Measurements from ENCODE around the gene SMARCB1. TPM values are rescaled to one million over a fixed set of nuclear protein-coding genes. Genes with fewer than 3 reads are reported as not detected.

Gene SMARCB1
- total and polyA plus RNA-seq, 3 experiments from 2014 or later: 40.4 to 120 (median 113) TPM

GRCh38 chr22:23844739-23845202, 58.0 kb downstream of the SMARCB1 start:
- peak in 1 of 5 donors; percentile 16 for DNase-seq
- Mint-ChIP-seq H3K27me3 (no peaks in the 10 kb centered on the region), H3K9me3 (no peaks in the 10 kb centered on the region), H3K4me3 (no peak overlapping the region), H3K4me1 (peaks cover 1 to 9% (median 2%) of the 10 kb centered on the region in 3 donors), H3K27ac (peak overlapping the region in 1 of 8 donors; percentile 81), H3K36me3 (no peaks in the 10 kb centered on the region)
- ChIA-PET CTCF (interaction anchor here (1.7 to 3.9 kb wide), 2 partner anchors 12 to 217 kb away, joined by 8 to 16 read pairs; partner anchors contain the start of gene SLC2A11), POLR2A (interaction anchor here (1.0 kb wide), 1 partner anchor 13 kb away, joined by 4 read pairs; the partner anchor contains the start of gene SLC2A11)
- Histone ChIP-seq H3K9me3 (ENCODE audit: low read length) (no peaks in the 10 kb centered on the region), H3K27ac (ENCODE audit: low read depth, low read length) (no peak overlapping the region), H3K4me3 (ENCODE audit: low read length) (no peak overlapping the region), H3K4me1 (ENCODE audit: insufficient read depth, low read length) (peaks cover 2% of the 10 kb centered on the region), H3K27me3 (ENCODE audit: insufficient read depth, low read length, poor library complexity, severe bottlenecking) (no peaks in the 10 kb centered on the region), H3K36me3 (ENCODE audit: insufficient read depth, low read length) (no peaks in the 10 kb centered on the region)

GRCh38 chr22:23845265-23846080, 58.7 kb downstream of the SMARCB1 start:
- POLR2A ChIA-PET: no interaction called here
- H3K4me1 ChIP-seq (ENCODE audit: insufficient read depth, low read length): no peaks in the 10 kb centered on the region
- Mint-ChIP-seq H3K4me1 (peaks cover 0 to 6% (median 0%) of the 10 kb centered on the region in 3 donors), H3K27ac (peak overlapping the region in 2 of 8 donors; percentile 23 to 46), H3K27me3 (no peaks in the 10 kb centered on the region), H3K36me3 (no peaks in the 10 kb centered on the region), H3K4me3 (no peak overlapping the region), H3K9me3 (no peaks in the 10 kb centered on the region)
- no peak overlapping the region for H3K4me3 ChIP-seq (ENCODE audit: low read length)
- peak in 1 of 5 donors; percentile 39 for DNase-seq
- H3K9me3 ChIP-seq (ENCODE audit: low read length): no peaks in the 10 kb centered on the region
- no peak overlapping the region for H3K27ac ChIP-seq (ENCODE audit: low read depth, low read length)
- CTCF ChIA-PET: interaction anchor here (1.6 to 3.9 kb wide), 3 partner anchors 12 to 218 kb away, joined by 8 to 16 read pairs (median 8); partner anchors contain the start of genes CHCHD10 and SLC2A11
- no peaks in the 10 kb centered on the region for H3K27me3 ChIP-seq (ENCODE audit: insufficient read depth, low read length, poor library complexity, severe bottlenecking)
- no peaks in the 10 kb centered on the region for H3K36me3 ChIP-seq (ENCODE audit: insufficient read depth, low read length)

DNA sequence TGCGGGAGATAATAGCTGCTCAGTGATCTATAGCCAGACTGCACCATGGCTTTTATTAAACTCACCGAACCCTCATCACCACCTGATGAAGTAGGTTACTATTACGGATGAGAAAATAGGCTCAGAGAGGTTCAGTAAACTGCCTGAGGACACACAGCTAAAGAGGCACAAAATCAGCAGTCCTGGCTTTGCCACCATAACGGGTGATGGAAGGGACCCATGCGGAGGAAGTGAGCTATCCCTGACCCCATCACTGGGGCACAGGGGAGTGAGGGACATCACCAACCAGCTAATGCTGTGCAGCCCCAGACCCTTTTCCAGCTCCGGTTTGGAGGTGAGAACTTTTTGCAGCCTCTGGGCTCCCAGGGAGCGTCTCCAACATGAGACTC, 59.3 kb downstream of the SMARCB1 start:
- no peaks in the 10 kb centered on the region for H3K27me3 ChIP-seq (ENCODE audit: insufficient read depth, low read length, poor library complexity, severe bottlenecking)
- H3K9me3 Mint-ChIP-seq: no peaks in the 10 kb centered on the region
- H3K4me1 Mint-ChIP-seq: peaks cover 0 to 6% (median 0%) of the 10 kb centered on the region in 3 donors
- H3K27ac ChIP-seq (ENCODE audit: low read depth, low read length): no peak overlapping the region
- H3K36me3 Mint-ChIP-seq: no peaks in the 10 kb centered on the region
- no peaks in the 10 kb centered on the region for H3K9me3 ChIP-seq (ENCODE audit: low read length)
- no peaks in the 10 kb centered on the region for H3K36me3 ChIP-seq (ENCODE audit: insufficient read depth, low read length)
- H3K4me3 Mint-ChIP-seq: no peak overlapping the region
- H3K27ac Mint-ChIP-seq: no peak overlapping the region
- H3K4me1 ChIP-seq (ENCODE audit: insufficient read depth, low read length): no peaks in the 10 kb centered on the region
- no peak overlapping the region for H3K4me3 ChIP-seq (ENCODE audit: low read length)
- H3K27me3 Mint-ChIP-seq: no peaks in the 10 kb centered on the region
- ChIA-PET CTCF (interaction anchor here (1.6 to 3.9 kb wide), 3 partner anchors 11 to 219 kb away, joined by 8 to 16 read pairs (median 8); partner anchors contain the start of genes CHCHD10 and SLC2A11), POLR2A (no interaction called here)
- DNase-seq: peak in 1 of 5 donors; percentile 36

DNA sequence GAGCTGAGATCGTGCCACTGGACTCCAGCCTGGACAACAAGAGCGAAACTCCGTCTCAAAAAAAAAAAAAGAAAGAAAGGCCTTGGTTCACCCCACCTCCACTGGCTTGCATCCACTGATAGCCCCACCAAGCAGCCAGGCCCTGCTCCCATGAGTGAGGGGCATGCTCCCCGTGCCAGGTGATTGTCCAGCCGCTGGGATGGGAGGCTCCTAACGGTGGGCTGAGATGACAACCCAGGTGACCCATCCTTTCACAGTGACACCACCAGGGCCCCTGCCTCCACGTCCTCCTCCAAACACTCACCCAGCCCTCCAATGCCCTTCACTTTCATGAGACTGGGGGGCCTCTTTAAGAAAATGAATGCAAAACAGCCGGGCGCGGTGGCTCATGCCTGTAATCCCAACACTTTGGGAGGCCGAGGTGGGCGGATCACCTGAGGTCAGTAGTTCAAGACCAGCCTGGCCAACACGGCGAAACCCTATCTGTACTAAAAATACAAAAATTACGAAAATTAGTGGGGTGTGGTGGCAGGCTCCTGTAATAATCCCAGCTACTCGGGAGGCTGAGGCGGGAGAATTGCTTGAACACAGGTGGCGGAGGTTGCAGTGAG, 60.6 kb downstream of the SMARCB1 start:
- ChIA-PET POLR2A (no interaction called here), CTCF (interaction anchor here (0.7 to 3.1 kb wide), 3 partner anchors 11 to 156 kb away, joined by 3 to 39 read pairs (median 3); partner anchors contain the start of gene SLC2A11)
- no peaks in the 10 kb centered on the region for H3K9me3 Mint-ChIP-seq
- H3K36me3 Mint-ChIP-seq: no peaks in the 10 kb centered on the region
- no peaks in the 10 kb centered on the region for H3K4me1 ChIP-seq (ENCODE audit: insufficient read depth, low read length)
- H3K4me3 Mint-ChIP-seq: no peak overlapping the region
- H3K27me3 Mint-ChIP-seq: no peaks in the 10 kb centered on the region
- H3K4me1 Mint-ChIP-seq: peaks cover 0 to 6% (median 0%) of the 10 kb centered on the region in 3 donors
- DNase-seq: no peak
- no peak overlapping the region for H3K4me3 ChIP-seq (ENCODE audit: low read length)
- no peaks in the 10 kb centered on the region for H3K27me3 ChIP-seq (ENCODE audit: insufficient read depth, low read length, poor library complexity, severe bottlenecking)
- H3K36me3 ChIP-seq (ENCODE audit: insufficient read depth, low read length): no peaks in the 10 kb centered on the region
- no peak overlapping the region for H3K27ac Mint-ChIP-seq
- H3K27ac ChIP-seq (ENCODE audit: low read depth, low read length): no peak overlapping the region
- H3K9me3 ChIP-seq (ENCODE audit: low read length): no peaks in the 10 kb centered on the region

DNA sequence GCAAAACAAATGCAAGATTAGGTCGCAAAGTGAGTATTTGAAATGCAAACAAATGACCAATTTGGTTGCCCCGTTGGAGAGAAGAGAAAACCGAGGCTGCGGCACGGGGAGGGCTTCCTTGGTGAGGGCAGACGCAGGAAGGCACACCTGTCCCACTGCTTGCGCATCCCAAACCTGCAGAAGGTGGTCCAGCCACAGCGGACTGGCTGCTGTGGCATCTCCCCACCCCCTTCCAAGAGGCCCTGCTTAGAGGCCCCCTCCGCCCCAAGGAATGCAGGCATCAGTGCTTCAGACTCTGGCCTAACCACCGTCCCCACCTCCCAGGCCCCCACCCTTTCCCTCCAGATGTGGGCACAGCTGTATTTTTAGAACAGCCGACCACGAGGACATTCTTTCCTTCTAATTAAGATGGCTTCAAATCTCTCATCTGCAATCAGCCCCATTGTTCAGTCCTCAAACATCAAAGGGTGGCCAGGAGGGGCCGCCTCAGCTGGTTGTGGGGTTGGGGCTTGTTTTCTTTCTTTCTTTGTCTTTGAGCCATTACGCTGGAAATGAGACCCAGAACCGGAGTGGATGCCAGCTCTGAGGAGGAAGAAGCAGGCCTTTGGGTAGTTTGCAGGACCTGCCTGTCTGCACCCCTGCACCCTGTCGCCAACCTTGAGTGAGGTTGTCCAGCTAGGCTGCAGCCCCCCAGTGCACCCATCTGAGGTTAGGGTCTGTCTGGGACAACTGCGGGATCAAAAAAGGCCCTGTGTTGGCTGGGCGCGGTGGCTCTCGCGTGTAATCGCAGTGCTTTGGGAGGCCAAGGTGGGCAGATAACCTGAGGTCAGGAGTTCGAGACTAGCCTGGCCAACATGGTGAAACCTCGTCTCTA, 61.5 kb downstream of the SMARCB1 start:
- Mint-ChIP-seq H3K4me1 (peaks cover 0 to 6% (median 0%) of the 10 kb centered on the region in 3 donors), H3K36me3 (no peaks in the 10 kb centered on the region), H3K4me3 (no peak overlapping the region), H3K27ac (no peak overlapping the region), H3K27me3 (no peaks in the 10 kb centered on the region), H3K9me3 (no peaks in the 10 kb centered on the region)
- peak in 1 of 5 donors; percentile 24 for DNase-seq
- H3K4me1 ChIP-seq (ENCODE audit: insufficient read depth, low read length): no peaks in the 10 kb centered on the region
- H3K4me3 ChIP-seq (ENCODE audit: low read length): no peak overlapping the region
- H3K27me3 ChIP-seq (ENCODE audit: insufficient read depth, low read length, poor library complexity, severe bottlenecking): no peaks in the 10 kb centered on the region
- no peak overlapping the region for H3K27ac ChIP-seq (ENCODE audit: low read depth, low read length)
- no peaks in the 10 kb centered on the region for H3K9me3 ChIP-seq (ENCODE audit: low read length)
- ChIA-PET POLR2A (no interaction called here), CTCF (interaction anchor here (0.7 to 3.5 kb wide), 7 partner anchors 10 to 308 kb away, joined by 3 to 39 read pairs (median 4); partner anchors contain the start of genes DERL3 and SLC2A11)
- no peaks in the 10 kb centered on the region for H3K36me3 ChIP-seq (ENCODE audit: insufficient read depth, low read length)

GRCh38 chr22:23849009-23850006, 62.5 kb downstream of the SMARCB1 start:
- Mint-ChIP-seq H3K9me3 (no peaks in the 10 kb centered on the region), H3K4me3 (no peak overlapping the region), H3K27ac (no peak overlapping the region), H3K4me1 (peaks cover 0 to 6% (median 0%) of the 10 kb centered on the region in 3 donors), H3K36me3 (no peaks in the 10 kb centered on the region), H3K27me3 (no peaks in the 10 kb centered on the region)
- Histone ChIP-seq H3K27ac (ENCODE audit: low read depth, low read length) (no peak overlapping the region), H3K36me3 (ENCODE audit: insufficient read depth, low read length) (no peaks in the 10 kb centered on the region), H3K4me1 (ENCODE audit: insufficient read depth, low read length) (no peaks in the 10 kb centered on the region), H3K4me3 (ENCODE audit: low read length) (no peak overlapping the region), H3K9me3 (ENCODE audit: low read length) (no peaks in the 10 kb centered on the region), H3K27me3 (ENCODE audit: insufficient read depth, low read length, poor library complexity, severe bottlenecking) (no peaks in the 10 kb centered on the region)
- CTCF ChIA-PET: interaction anchor here (0.6 to 3.5 kb wide), 37 partner anchors 9 to 384 kb away, joined by 3 to 39 read pairs (median 4); partner anchors contain the start of genes C22orf15, DERL3, DRICH1 and SLC2A11
- DNase-seq: peak; percentile 75 to 86 (median 82)
- POLR2A ChIA-PET: interaction anchor here (0.6 kb wide), 1 partner anchor 44 kb away, joined by 3 read pairs; the partner anchor contains the start of gene MIF

All from CD8-positive, alpha-beta memory T cell (primary cell).